Measurements from ENCODE around the gene CHAF1B. TPM values are rescaled to one million over a fixed set of nuclear protein-coding genes. Genes with fewer than 3 reads are reported as not detected.

Gene CHAF1B
- total RNA-seq, 2 experiments from 2014 or later = 4.5 to 4.8 TPM

DNA sequence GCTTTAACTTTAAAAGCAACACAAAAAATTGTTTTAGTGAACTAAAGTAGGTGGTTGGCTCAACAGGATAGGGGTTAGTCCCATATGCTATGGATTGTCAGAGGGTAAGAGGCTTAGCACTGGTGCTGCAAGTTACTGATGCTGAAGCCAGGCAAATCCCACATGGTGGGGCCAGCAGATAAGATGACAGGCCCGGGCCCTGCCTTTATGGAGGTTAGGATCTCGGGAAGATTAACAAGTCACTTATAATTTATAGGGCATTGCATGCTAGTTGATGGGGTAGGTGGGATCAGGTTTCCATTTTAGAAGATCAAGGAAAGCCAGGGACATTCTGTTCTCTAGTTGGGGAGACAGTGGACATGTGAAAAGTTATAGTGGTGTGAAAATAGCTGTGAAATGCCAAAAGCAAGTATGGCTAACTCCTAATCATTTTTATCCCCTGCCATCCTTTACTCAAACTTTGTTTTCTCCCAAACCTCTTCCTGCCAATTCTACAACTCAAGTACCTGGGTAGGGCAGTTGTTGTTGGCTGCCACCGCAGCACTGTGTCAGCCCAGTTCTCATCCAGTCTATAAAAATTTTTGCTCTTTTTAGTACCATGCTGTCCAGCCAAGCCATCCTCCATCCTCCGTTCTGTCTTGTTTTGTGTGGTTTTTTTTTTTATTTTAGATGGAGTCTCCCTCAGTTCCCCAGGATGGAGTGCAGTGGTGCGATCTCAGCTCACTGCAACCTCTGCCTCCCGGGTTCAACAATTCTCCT lies 10.3 kb downstream of the CHAF1B start:
- ATAC-seq (ENCODE audit: poor library complexity) (no peak), DNase-seq (no peak)
- Mint-ChIP-seq H3K9me3 (peaks cover 2% of the 10 kb centered on the region), H3K4me3 (no peak overlapping the region), H3K27me3 (no peaks in the 10 kb centered on the region), H3K4me1 (ENCODE audit: low read depth) (no peaks in the 10 kb centered on the region), H3K36me3 (ENCODE audit: low read depth) (peaks cover 52% of the 10 kb centered on the region), H3K27ac (no peak overlapping the region)
- H3K36me3 ChIP-seq (ENCODE audit: insufficient read depth, low read length) = peaks cover 3% of the 10 kb centered on the region
- intact Hi-C loops (cut with DNase I, micrococcal nuclease) = no loop called here
- no peak overlapping the region for H3K27ac ChIP-seq (ENCODE audit: low read depth in 1 of 2, low read length in 2 of 2)
- H3K4me3 ChIP-seq (ENCODE audit: low read length) = no peak overlapping the region
- TF ChIP-seq, protein P1, sequence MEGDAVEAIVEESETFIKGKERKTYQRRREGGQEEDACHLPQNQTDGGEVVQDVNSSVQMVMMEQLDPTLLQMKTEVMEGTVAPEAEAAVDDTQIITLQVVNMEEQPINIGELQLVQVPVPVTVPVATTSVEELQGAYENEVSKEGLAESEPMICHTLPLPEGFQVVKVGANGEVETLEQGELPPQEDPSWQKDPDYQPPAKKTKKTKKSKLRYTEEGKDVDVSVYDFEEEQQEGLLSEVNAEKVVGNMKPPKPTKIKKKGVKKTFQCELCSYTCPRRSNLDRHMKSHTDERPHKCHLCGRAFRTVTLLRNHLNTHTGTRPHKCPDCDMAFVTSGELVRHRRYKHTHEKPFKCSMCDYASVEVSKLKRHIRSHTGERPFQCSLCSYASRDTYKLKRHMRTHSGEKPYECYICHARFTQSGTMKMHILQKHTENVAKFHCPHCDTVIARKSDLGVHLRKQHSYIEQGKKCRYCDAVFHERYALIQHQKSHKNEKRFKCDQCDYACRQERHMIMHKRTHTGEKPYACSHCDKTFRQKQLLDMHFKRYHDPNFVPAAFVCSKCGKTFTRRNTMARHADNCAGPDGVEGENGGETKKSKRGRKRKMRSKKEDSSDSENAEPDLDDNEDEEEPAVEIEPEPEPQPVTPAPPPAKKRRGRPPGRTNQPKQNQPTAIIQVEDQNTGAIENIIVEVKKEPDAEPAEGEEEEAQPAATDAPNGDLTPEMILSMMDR (IDR thresholded peaks at IDR 0.05) = no peak
- CTCF ChIA-PET = no interaction called here
- H3K27me3 ChIP-seq (ENCODE audit: control insufficient read depth in 1 of 2, insufficient read depth in 2 of 2, low read length in 2 of 2) = no peaks in the 10 kb centered on the region
- peaks cover 0 to 11% of the 10 kb centered on the region in 2 experiments for H3K9me3 ChIP-seq (ENCODE audit: control insufficient read depth in 1 of 2, insufficient read depth in 1 of 2, low read length in 2 of 2)
- H3K4me1 ChIP-seq (ENCODE audit: insufficient read depth, low read length) = no peaks in the 10 kb centered on the region
- POLR2A ChIA-PET = no interaction called here

DNA sequence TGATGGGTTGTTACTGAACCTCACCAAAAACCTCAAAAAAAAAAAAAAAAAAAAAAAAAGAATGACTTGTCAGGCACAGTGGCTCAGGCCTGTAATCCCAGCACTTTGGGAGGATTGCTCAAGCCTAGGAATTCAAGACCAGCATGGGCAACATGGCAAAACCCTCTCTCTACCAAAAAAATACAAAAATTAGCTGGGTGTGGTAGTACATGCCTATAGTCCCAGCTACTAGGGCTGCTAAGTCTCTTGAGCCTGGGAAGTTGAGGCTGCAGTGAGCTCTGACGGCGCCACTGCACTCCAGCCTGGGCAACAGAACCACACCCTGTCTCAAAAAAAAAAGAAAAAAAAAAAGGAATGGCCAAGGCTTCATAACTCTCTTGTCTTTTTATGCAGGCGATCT lies 11.1 kb downstream of the CHAF1B start:
- Mint-ChIP-seq H3K27ac (no peak overlapping the region), H3K27me3 (no peaks in the 10 kb centered on the region), H3K36me3 (ENCODE audit: low read depth) (peaks cover 47% of the 10 kb centered on the region), H3K9me3 (peaks cover 1% of the 10 kb centered on the region), H3K4me1 (ENCODE audit: low read depth) (no peaks in the 10 kb centered on the region), H3K4me3 (no peak overlapping the region)
- DNase-seq (no peak), ATAC-seq (ENCODE audit: poor library complexity) (no peak)
- no peak overlapping the region for H3K27ac ChIP-seq (ENCODE audit: low read depth in 1 of 2, low read length in 2 of 2)
- TF ChIP-seq, protein P1 (IDR thresholded peaks at IDR 0.05) = no peak
- H3K36me3 ChIP-seq (ENCODE audit: insufficient read depth, low read length) = peaks cover 3% of the 10 kb centered on the region
- intact Hi-C loops (cut with DNase I, micrococcal nuclease) = no loop called here
- H3K9me3 ChIP-seq (ENCODE audit: control insufficient read depth in 1 of 2, insufficient read depth in 1 of 2, low read length in 2 of 2) = peaks cover 0 to 11% of the 10 kb centered on the region in 2 experiments
- CTCF ChIA-PET = interaction anchor here (0.7 kb wide), 2 partner anchors 27 to 47 kb away, joined by 3 to 4 read pairs; no protein-coding TSS in a partner anchor
- POLR2A ChIA-PET = no interaction called here
- H3K27me3 ChIP-seq (ENCODE audit: control insufficient read depth in 1 of 2, insufficient read depth in 2 of 2, low read length in 2 of 2) = no peaks in the 10 kb centered on the region
- H3K4me1 ChIP-seq (ENCODE audit: insufficient read depth, low read length) = no peaks in the 10 kb centered on the region
- H3K4me3 ChIP-seq (ENCODE audit: low read length) = no peak overlapping the region

DNA sequence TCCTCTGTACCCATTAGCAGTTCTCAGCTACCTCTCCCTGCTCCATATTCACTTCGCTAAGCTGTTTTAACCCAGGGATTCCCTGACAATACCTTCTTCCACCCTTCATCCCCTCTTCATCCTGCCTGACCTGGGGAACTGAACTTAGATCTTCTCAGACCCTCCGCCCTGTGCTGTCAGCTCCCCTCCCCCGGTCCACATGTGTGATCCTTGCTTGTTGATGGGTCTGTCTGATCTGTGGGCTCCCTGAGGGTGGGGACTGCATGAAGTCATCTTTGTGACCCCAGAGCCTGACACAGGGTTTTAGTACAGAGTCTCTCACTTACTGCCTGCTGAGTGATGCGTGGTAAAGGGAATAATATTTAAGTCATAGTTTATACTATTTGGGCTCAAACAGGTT lies 11.8 kb downstream of the CHAF1B start:
- H3K4me1 Mint-ChIP-seq (ENCODE audit: low read depth) = no peaks in the 10 kb centered on the region
- Histone ChIP-seq H3K4me1 (ENCODE audit: insufficient read depth, low read length) (no peaks in the 10 kb centered on the region), H3K27ac (ENCODE audit: low read depth in 1 of 2, low read length in 2 of 2) (no peak overlapping the region), H3K27me3 (ENCODE audit: control insufficient read depth in 1 of 2, insufficient read depth in 2 of 2, low read length in 2 of 2) (no peaks in the 10 kb centered on the region), H3K36me3 (ENCODE audit: insufficient read depth, low read length) (peaks cover 3% of the 10 kb centered on the region), H3K4me3 (ENCODE audit: low read length) (no peak overlapping the region), H3K9me3 (ENCODE audit: control insufficient read depth in 1 of 2, insufficient read depth in 1 of 2, low read length in 2 of 2) (peaks cover 0 to 11% of the 10 kb centered on the region in 2 experiments)
- no peaks in the 10 kb centered on the region for H3K27me3 Mint-ChIP-seq
- peaks cover 42% of the 10 kb centered on the region for H3K36me3 Mint-ChIP-seq (ENCODE audit: low read depth)
- no peak for DNase-seq
- TF ChIP-seq, protein P1 (IDR thresholded peaks at IDR 0.05) = no peak
- ATAC-seq (ENCODE audit: poor library complexity) = no peak
- intact Hi-C loops (cut with DNase I, micrococcal nuclease) = no loop called here
- H3K4me3 Mint-ChIP-seq = no peak overlapping the region
- ChIA-PET POLR2A (no interaction called here), CTCF (interaction anchor here (0.7 to 0.8 kb wide), 3 partner anchors 27 to 575 kb away, joined by 3 to 4 read pairs (median 3); no protein-coding TSS in a partner anchor)
- H3K27ac Mint-ChIP-seq = no peak overlapping the region
- no peaks in the 10 kb centered on the region for H3K9me3 Mint-ChIP-seq

All from CD4-positive, alpha-beta T cell (primary cell).